NCI-H1417 treated with DMSO at 0.1 percent for 48 hours (cell line): ENCODE results near the gene STK38L.

ENCODE experiments used
- DNase-seq: peaks from one replicate; lab custom pipeline; 2025; lab: John Stamatoyannopoulos, UW

The STK38L gene

GRCh38 chr12:27345376-27345775 lies 101.3 kb downstream of the STK38L start:
- DNase-seq: no peak

GRCh38 chr12:27347779-27348178 lies 103.7 kb downstream of the STK38L start:
- DNase-seq: no peak

- DNase-seq: no peak
Measured at GRCh38 chr12:27351476-27351875, 107.4 kb downstream of the STK38L start.

GRCh38 chr12:27355486-27355885 lies 111.4 kb downstream of the STK38L start:
- DNase-seq: no peak

GRCh38 chr12:27355979-27356378 lies 111.9 kb downstream of the STK38L start:
- DNase-seq: no peak

GRCh38 chr12:27359578-27360340 lies 115.7 kb downstream of the STK38L start:
- DNase-seq: no peak

GRCh38 chr12:27361372-27361771 lies 117.3 kb downstream of the STK38L start:
- no peak for DNase-seq

- DNase-seq: no peak
Measured at GRCh38 chr12:27366621-27367020, 122.5 kb downstream of the STK38L start.

GRCh38 chr12:27367078-27367477 lies 123.0 kb downstream of the STK38L start:
- no peak for DNase-seq
